ENCODE results near the gene GCDH.
"Not testable (repeated sequence)": the region's sequence is repeated elsewhere in the genome, so short reads cannot be mapped to it uniquely, and the experiment has no call there.

GCDH gene
- 33.5 to 53.3 reads per million in 2 donors for total RNA-seq

DNA sequence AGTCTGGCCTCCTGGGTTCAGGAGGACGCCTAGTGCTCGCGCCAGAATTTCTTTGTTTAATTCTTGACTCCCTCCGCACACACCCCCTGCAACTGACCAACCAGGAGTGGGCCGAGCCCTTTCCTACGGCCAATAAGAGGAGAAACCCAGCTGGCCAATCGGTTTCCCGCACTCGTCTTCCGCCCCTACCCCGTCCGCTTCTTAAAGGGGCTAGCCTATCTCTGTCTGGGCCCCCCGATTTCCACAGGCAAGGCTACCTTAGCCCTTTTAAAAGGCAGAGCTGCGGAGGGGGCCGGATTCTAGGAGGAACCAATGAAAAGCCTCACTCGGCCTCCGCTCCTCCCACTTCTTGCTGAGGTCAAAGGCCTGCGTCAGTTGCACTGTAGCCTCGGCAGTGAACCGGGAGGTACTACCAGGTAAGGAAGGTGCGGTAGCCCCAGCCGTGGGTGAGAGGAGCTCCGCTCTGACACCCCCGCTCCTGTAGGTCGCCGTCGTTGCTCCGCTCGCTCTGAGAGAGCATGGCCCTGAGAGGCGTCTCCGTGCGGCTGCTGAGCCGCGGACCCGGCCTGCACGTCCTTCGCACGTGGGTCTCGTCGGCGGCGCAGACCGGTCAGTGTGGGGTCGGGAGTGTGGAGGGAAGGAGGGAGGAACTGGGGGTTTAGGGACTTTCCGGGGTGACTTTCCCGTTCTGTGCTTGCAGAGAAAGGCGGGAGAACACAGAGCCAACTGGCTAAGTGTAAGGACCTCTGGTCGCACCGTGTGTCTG is at the start of gene GCDH:
GCDH (plus strand) TSS at position 374 of the 766 bp plus-strand sequence; CDS start at position 519, 145 bp downstream.
- DNase-seq: peak; percentile 55

DNA sequence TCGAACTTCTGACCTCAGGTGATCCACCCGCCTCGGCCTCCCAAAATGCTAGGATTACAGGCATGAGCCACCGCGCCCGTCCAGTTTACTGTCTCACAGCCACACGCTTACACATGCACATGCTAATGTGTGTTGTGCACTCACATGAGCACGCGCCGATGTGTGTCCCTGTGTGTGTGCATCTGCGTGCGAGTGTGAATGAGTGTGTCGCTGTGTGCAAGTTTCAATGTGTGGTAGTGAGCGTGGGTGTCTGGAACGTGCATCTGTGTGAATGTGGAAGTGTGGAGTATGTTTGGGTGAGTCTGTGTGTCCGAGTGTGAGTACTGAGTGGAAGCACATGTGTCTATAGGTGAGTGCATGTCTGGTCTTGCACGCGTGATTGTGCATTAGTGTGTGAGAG is 48.4 kb upstream of the GCDH start:
- no peak for DNase-seq

DNA sequence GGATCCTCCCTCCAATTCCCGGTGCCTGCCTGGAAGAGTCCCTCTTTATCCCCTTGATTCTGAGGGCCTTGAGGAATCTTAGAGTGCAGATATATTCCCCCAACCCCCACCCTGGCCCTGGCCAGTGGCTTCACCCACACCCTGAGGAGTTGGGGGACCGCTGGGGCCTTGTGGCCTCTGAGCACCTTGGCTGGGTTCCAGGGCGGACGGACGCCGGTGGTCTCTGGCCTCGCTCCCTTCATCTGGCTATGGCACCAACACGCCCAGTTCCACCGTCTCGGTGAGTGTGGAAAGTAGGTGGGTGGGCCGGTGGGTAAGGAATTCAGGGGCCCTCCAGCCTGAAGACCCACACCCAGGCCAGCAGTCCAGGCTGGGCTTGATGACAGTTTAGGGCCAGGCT is 47.6 kb upstream of the GCDH start:
- no peak for DNase-seq

DNA sequence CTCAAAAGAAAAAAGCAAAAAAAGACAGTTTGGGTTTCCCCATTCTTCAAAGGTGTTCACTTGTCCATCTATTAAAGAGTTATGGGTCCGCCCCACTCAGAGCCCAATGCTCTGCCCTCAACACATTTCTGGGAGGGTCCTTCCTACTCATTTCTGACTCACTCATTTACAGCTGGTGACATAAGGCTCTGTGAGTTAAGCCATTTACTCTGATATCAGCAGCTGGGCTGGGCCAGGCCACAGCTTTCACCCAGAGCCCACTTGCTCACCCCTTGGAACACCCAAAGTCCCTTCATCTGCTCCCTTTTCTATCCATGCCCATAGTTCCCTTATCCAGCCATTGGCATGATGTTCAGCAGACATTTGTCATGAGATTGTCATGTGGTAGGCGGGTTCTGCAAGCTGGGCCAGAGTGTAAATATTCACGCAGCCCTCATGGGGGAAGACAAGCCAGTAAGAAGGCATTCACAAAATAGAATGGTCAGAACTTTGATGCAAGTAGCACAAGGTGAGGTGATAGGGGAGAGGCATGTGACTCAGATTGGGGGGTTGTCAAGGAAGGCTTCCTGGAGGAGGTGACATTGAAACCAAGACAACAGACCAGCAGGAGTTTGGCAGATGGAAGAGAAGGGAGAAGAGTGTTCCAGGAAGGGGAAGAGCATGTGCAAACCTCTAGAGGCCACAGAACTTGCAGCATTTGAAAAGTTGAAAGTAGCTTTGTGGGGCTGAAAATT is 46.8 kb upstream of the GCDH start:
- no peak for DNase-seq

DNA sequence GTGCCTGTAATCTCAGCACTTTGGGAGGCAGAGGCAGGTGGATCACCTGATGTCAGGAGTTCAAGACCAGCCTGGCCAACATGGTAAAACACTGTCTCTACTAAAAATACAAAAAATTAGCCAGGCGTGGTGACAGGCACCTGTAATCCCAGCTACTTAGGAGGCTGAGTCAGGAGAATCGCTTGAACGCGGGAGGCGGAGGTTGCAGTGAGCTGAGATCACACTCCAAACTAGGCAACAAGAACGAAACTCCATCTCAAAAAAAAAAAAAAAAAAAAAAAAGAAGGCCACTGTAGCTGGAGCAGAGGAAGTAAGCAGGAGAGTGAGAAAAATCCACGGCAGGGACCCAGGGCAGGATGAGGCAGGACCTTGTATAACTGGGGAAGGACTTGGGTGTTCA is 44.3 kb upstream of the GCDH start:
- DNase-seq: not testable (repeated sequence)

DNA sequence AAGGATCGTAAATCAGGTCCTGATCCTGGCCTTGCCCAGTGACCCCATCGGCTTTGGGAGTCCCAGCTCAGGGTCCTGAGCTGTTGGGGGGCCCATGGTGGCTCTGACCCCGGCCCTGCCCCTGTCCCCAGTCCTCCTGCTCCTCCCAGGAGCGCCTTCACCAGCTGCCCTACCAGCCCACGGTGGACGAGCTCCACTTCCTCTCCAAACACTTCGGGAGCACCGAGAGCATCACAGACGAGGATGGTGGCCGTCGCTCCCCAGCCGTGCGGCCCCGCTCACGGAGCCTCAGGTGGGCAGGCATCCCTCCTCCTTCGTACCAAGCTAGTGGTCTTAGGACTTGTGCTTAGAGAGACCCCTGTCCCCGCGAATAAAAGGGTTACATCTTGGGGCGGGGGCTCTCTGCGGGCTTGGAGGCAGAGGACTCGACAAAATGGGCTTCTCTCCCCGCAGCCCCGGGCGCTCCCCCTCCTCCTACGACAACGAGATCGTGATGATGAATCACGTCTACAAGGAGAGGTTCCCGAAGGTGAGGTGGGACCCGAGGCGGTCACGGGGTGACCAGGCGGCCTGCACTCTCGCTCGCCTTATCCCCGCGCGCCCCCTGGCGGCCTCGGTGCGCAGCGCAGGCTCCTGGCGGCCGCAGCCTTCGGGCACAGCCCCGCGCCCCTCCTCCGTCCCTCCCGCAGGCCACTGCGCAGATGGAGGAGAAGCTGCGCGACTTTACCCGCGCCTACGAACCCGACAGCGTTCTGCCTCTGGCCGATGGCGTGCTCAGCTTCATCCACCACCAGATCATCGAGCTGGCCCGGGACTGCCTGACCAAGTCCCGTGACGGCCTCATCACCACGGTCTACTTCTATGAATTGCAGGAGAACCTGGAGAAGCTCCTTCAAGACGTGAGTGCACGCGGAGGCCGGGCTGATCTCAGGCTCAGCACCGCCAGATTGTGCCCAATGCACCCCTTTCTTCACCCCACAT is 43.5 kb upstream of the GCDH start:
- peak; percentile 70 for DNase-seq

DNA sequence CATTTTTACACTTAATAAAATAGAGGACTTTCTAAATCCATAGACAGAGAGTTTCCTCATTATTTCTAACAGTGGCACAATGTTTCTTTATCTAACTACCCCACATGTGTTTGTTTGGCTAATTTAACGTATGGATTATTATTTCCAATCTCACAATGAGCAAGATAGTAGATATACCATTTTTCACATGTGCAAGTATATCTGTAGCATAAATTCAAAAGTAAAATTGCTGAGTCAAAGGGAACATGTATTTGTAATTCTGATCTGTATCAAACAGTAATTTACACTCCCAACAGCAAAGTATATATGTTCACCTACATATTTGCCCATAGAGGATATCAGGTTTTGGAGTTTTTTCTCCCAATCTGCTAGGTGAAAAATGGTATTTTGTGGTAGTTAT is 34.3 kb upstream of the GCDH start:
- DNase-seq: no peak

DNA sequence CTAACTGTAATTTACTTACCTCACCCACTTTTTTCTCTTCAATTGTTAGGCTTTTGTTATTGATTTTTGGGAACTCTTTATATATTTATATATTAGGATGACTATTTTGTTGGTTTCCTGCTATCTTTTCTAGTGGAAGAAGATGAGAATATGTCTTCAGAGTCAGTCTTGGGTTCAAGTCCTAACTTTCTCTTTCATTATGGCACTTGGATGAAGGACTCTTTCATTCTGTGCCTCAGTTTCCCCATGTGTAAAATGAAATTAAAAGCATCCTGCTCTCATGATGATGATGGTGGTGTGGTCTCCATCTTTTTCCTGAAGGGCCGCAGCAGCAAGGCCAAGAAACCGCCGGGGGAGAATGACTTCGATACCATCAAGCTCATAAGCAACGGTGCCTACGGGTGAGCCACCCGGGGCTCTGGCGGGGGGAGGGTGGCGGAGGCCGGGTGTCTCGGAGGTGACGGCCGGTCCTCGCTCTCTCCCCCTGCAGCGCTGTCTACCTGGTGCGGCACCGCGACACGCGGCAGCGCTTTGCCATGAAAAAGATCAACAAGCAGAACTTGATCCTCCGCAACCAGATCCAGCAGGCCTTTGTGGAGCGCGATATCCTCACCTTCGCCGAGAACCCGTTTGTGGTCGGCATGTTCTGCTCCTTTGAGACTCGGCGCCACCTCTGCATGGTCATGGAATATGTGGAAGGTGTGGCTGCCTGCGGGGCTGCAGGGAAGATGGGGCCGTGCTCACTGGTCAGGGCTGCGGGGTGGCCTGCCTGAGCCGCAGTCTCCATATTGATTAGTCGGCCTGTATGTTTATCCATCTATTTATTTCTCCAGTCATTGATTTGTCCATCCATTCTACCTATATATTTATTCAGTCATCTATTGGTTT is 32.7 kb upstream of the GCDH start:
- no peak for DNase-seq

DNA sequence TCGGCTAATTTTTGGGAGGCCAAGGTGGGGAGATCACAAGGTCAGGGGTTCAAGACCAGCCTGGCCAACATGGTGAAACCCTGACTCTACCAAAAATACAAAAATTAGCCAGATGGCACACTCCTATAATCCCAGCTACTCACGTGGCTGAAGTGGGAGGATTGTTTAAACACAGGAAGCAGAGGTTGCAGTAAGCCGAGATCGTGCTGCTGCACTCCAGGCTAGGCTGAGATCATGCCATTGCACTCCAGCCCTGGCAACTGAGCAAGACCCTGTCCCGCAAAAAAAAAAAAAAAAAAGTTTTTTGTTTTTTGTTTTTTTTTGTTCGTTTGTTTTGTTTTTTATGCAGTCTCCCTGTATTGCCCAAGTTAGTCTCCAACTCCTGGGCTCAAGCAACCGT is 31.4 kb upstream of the GCDH start:
- no peak for DNase-seq

DNA sequence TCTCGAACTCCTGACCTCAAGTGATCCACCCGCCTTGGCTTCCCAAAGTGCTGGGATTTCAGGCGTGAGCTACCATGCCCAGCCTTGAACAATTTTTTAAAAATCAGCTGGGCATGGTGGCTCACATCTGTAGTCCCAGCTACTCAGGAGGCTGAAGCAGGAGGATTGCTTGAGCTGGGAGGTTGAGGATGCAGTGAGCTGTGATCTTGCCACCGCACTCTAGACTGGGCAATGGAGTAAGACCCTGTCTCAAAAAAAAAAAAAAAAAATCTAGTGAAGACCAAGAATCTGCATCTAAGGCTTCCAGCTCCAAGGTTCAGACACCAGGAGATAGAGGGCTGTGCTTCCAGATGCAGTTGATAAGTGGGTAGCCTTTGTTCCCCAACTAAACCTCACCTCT is 26.8 kb upstream of the GCDH start:
- no peak for DNase-seq

DNA sequence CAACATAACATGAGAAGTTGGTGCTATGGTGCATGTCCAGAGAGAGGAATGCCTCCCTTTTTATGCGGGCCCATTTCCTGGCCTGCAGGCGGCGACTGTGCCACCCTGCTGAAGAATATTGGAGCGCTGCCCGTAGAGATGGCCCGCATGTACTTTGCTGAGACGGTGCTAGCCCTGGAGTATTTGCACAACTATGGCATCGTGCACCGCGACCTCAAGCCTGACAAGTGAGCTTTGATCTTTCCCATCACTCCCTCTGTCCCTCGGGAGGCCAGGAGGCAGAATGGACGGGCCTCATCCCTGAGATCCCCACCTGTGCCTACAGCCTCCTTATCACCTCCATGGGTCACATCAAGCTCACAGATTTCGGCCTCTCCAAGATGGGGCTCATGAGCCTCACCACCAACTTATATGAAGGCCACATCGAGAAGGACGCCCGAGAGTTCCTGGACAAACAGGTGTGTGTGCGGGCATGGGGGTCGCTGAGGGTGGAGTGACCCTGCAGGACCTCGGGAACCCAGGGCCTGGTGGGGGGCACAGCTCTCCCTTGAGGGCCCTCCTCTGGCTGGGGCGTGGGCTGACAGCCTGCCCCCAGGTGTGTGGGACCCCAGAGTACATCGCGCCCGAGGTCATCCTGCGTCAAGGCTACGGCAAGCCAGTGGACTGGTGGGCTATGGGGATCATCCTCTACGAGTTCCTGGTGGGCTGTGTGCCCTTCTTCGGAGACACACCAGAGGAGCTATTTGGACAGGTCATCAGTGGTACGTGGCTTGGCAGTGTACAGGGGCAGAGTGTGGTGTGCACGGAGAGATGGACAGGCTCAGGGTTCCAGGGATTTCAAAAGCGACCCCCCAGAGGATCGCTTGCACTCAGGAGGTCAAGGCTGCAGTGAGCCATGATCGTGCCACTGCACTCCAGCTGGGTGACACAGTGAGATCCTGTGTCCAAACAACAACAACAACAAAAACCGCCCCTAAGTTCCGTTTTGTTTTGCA is 25.9 kb upstream of the GCDH start:
- no peak for DNase-seq

DNA sequence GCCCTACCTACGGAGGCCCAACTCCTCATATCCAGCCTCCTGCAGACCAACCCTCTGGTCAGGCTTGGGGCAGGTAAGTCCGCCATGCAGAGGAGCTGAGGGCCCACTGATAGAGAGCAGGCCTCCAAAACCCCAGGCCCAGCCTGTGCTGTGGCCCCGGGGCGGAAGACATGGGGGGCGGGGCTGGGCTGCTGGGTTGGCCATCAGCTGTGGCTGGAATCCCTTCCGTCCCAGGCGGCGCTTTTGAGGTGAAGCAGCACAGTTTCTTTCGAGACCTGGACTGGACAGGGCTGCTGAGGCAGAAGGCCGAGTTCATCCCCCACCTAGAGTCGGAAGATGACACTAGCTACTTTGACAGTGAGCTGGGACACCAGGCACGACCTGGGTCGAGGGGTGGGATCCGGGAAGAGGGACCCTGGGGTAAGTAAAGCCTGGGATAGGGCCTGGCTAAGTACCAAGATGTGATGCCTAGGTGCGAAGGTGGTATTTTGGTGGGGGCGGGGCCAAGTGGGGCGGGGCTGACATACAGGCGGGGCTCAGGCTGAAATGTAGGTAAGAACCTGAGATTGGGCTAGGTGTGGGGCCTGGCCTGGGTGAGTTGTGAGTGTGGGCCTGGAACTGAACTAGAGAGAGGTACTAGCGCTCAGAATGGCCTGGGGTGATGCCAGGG is 25.1 kb upstream of the GCDH start:
- no peak for DNase-seq

DNA sequence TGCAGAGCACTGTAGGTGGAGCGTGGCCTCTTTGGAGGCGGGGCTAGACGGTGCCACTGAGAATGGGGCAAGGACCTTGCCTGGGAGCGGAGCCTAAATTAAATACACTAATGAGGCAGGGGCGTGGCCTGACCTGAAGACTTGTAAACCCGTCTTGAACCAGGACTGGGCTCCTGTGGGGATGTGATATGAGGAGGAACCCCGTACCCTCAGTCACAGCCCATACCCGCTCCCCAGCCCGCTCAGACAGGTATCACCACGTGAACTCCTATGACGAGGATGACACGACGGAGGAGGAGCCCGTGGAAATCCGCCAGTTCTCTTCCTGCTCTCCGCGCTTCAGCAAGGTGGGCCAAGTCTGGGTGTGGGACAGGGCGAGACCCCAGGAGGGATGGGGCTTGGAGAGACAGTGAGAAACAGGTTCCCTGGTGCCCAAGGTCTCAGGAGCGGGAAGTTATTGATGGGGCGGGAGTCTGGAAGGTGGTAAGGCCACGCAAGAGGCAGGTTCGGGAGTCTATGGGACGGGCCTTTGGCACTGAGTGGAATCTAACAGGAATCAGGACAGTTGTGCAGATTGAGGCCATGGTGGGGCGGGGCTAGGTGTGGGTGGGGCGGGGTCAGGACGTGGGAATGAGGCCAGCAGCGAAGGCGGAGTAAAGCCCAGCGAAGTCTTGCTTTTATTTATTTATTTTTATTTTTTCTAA is 24.4 kb upstream of the GCDH start:
- DNase-seq: no peak

DNA sequence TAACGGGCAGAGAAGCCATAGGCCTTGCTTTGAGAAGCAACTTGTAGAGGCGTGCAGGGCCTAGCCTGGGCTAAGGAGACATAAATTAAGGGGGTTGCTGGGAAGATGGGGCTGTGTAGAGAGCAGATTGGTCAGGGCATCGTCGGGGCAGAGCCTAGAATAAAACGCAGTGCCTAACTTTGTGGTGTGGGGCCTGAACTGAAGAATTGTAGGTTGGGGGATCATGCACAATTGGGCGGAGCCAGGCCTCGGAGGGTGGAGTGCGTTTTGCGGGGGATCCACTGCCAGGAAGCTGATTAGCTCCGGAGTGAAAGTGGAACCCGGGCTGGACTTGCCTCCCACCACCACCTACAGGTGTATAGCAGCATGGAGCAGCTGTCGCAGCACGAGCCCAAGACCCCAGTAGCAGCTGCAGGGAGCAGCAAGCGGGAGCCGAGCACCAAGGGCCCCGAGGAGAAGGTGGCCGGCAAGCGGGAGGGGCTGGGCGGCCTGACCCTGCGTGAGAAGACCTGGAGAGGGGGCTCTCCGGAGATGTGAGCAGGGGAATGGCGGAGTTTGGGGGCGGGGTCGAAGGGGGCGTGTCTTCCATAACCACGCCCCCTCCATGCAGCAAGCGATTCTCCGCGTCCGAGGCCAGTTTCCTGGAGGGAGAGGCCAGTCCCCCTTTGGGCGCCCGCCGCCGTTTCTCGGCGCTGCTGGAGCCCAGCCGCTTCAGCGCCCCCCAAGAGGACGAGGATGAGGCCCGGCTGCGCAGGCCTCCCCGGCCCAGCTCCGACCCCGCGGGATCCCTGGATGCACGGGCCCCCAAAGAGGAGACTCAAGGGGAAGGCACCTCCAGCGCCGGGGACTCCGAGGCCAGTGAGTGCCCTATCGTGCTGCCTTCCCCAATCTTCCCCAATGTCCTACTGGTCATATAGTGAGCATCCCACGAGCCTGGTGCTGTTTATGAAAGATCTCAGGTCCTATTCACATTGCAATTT is 23.6 kb upstream of the GCDH start:
- no peak for DNase-seq

DNA sequence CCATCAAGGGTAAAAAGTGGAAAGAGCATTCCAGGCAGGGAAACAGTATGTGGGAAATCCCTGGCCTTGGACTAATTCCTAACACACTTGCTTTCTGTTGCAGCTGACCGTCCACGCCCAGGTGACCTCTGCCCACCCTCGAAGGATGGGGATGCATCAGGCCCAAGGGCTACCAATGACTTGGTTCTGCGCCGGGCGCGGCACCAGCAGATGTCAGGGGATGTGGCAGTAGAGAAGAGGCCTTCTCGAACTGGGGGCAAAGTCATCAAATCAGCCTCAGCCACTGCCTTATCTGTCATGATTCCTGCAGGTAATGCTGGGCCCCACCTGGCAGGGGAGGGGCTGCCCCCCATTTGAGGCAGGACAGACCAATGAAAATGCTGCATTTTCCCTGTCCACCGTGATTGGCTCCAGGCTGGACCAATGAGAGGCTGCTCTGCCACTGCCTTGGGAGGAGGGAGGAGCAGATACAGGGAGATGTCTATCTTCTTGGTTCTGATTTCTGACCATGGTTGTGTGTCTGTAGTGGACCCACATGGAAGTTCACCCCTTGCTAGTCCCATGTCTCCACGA is 22.3 kb upstream of the GCDH start:
- DNase-seq: no peak

DNA sequence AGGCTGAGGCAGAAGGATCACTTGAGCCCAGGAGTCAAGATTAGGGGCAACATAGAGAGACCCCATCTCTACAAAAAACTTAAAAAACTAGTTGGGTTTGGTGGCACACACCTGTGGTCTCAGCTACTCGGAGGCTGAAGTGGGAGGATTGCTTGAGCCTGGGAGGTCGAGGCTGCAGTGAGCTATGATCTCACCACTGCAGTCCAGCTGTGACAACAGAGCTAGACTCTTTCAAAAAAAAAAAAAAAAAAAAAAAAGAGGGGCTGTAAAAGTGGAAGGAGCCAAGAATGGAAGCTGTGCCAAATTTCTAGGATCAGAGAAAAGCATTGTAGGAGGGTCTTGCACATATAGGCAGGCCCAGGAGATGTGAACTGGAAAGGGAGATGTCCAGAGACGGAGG is 19.3 kb upstream of the GCDH start:
- DNase-seq: no peak

DNA sequence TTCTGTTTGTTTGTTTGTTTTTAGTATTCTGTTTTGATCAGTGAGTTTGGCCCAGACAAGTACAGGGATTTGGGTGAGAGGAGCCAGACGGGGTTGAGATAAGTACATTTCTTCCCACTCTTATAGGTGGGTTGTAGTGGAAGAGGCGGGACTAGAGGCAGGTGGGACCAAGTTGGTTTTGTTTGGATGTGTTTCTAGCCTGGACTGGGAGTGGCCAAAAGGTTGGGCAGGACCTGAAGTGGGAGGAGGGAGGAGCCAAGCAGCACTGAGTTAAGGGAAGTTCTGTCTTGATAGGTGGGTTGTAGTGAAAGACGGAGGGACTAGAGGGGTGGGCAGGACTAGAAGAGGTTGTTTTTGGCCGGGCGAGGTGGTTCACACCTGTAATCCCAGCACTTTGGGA is 18.7 kb upstream of the GCDH start:
- no peak for DNase-seq

Measured in activated gamma-delta T cell (primary cell).